ENCODE results near the gene GNL2. TPM values are rescaled to one million over a fixed set of nuclear protein-coding genes. Genes with fewer than 3 reads are reported as not detected.

GNL2 gene
- total and polyA plus RNA-seq, 9 of the 15 experiments (the other 6 are each of a cell fraction or from before 2014, with no cell fraction given), result 156 to 371 (median 263) TPM

GRCh38 chr1:37629008-37629407 is 33.3 kb upstream of the GNL2 start:
- in situ Hi-C loops (cut with MboI), result no loop called here
- no peak for DNase-seq (ENCODE audit: extremely low read depth in 1 of 4, low spot score in 3 of 4)
- intact Hi-C loops (cut with micrococcal nuclease), result no loop called here
- ATAC-seq, result no peak
- no peak overlapping the region for H3K4me2 ChIP-seq (ENCODE audit: insufficient read depth, low read length)
- POLR2A ChIA-PET, result interaction anchor here (0.6 to 1.5 kb wide), 6 partner anchors 9 to 79 kb away, joined by 3 to 6 read pairs (median 4); no protein-coding TSS in a partner anchor
- H3K9me1 ChIP-seq (ENCODE audit: control insufficient read depth, insufficient read depth, low read length), result no peaks in the 10 kb centered on the region
- no peaks in the 10 kb centered on the region for H3K79me2 ChIP-seq (ENCODE audit: control insufficient read depth, insufficient read depth, low read length)
- no peak overlapping the region for H3K27ac ChIP-seq (ENCODE audit: extremely low read depth, low read depth, low read length)
- H2AFZ ChIP-seq (ENCODE audit: low read depth, low read length), result no peak overlapping the region
- peaks cover 18% of the 10 kb centered on the region; the same call in 1 of the 2 replicates for H4K20me1 ChIP-seq (replicated peaks; ENCODE audit: control insufficient read depth, insufficient read depth, low read length)
- peaks cover 81 to 91% of the 10 kb centered on the region in 2 experiments for H3K27me3 ChIP-seq (ENCODE audit: control insufficient read depth in 2 of 2, insufficient read depth in 2 of 2, low read length in 2 of 2)
- H3K4me3 ChIP-seq, result no peak overlapping the region
- CTCF ChIA-PET (ENCODE audit: low intra/inter-chr PET ratio), result no interaction called here
- peaks cover 0 to 14% of the 10 kb centered on the region in 2 experiments; a peak in 1 of 5 replicates for H3K4me1 ChIP-seq (replicated peaks in 1 of 2; ENCODE audit: control insufficient read depth in 2 of 2, insufficient read depth in 2 of 2, low read length in 2 of 2)
- no peaks in the 10 kb centered on the region for H3K36me3 ChIP-seq (ENCODE audit: control insufficient read depth, insufficient read depth, low read length)
- no peaks in the 10 kb centered on the region for H3K9me3 ChIP-seq (replicated peaks; ENCODE audit: control insufficient read depth, insufficient read depth, low read depth, low read length)
- no TSS peak for BruUV-seq (replicated peaks)
- no peak for FAIRE-seq
- H3K9ac ChIP-seq (ENCODE audit: insufficient read depth in 1 of 2, low read depth in 2 of 2, low read length in 2 of 2), result no peak overlapping the region
- no peak for TF ChIP-seq CEBPZ (IDR thresholded peaks at IDR 0.05; ENCODE audit: borderline replicate concordance, low read depth, low read length)
- no peak for TF ChIP-seq SREBF2 (CRISPR knock-in tag; IDR thresholded peaks at IDR 0.05)
- TF ChIP-seq L3MBTL2 (IDR thresholded peaks at IDR 0.05), result no peak
- no peak for TF ChIP-seq ATF4 (CRISPR knock-in tag; IDR thresholded peaks at IDR 0.05)
- no peak for TF ChIP-seq ETS2 (tag; IDR thresholded peaks at IDR 0.05; ENCODE audit: borderline replicate concordance, poor library complexity, severe bottlenecking)
- no peak for TF ChIP-seq CHD4 (IDR thresholded peaks at IDR 0.05; ENCODE audit: insufficient read depth, insufficient replicate concordance, low read depth, low read length, poor library complexity, severe bottlenecking)
